Measurements from ENCODE around the gene PALS1.

DNA sequence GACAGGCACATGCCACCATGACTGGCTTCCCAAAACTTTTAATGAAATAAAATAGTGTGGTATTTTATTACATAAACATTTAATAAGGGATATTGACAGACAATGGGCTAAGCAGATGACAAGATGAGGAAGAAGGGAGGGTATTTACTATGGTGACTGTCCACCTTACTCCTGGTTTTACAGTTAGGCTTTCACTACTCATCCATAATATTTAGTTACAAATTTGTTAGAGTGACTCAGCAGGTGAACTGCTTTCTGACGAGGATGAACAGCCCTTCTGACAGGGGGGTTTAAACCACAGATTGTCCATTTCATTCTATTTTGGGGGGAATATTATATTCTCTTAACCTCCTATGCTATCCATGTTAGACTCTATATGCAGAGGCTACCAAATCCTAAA lies 3.6 kb upstream of the PALS1 start:
- TF ChIP-seq POLR2A (IDR thresholded peaks at IDR 0.05; ENCODE audit: extremely low read depth, insufficient read length) = no peak
- TF ChIP-seq, protein P1, sequence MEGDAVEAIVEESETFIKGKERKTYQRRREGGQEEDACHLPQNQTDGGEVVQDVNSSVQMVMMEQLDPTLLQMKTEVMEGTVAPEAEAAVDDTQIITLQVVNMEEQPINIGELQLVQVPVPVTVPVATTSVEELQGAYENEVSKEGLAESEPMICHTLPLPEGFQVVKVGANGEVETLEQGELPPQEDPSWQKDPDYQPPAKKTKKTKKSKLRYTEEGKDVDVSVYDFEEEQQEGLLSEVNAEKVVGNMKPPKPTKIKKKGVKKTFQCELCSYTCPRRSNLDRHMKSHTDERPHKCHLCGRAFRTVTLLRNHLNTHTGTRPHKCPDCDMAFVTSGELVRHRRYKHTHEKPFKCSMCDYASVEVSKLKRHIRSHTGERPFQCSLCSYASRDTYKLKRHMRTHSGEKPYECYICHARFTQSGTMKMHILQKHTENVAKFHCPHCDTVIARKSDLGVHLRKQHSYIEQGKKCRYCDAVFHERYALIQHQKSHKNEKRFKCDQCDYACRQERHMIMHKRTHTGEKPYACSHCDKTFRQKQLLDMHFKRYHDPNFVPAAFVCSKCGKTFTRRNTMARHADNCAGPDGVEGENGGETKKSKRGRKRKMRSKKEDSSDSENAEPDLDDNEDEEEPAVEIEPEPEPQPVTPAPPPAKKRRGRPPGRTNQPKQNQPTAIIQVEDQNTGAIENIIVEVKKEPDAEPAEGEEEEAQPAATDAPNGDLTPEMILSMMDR (IDR thresholded peaks at IDR 0.05; ENCODE audit: low read depth, low read length) = no peak

Data from NB4 (cell line).